ENCODE measurements around the gene IRAK1. TPM values are rescaled to one million over a fixed set of nuclear protein-coding genes. Genes with fewer than 3 reads are reported as not detected.

The IRAK1 gene
- total and polyA plus RNA-seq, 10 of the 15 experiments (the other 5 are each of a cell fraction or from before 2014, with no cell fraction given), result 4.2 to 136 (median 39.5) TPM

DNA sequence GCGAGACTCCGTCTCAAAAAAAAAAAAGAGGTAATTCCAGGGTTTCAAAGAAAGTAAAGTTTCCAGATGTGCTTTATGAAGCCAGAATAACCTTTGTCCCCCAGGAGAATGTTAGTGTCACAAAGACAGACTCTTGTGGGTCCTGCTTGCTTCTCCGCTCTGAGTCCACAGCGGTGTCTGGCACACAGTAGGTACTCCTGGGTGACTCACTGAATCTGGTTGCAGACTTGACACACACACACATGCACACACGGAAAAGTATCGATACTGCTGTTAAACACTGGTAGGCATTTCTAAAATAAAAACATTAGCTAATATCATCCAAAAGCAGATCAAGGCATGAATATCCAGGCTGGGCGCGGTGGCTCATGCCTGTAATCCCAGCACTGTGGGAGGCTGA lies 24.2 kb downstream of the IRAK1 start:
- H4K20me1 ChIP-seq (ENCODE audit: control insufficient read depth, insufficient read depth), result no peaks in the 10 kb centered on the region
- ChIA-PET CTCF (no interaction called here), POLR2A (interaction anchor here (0.6 to 1.4 kb wide), 2 partner anchors 10 to 13 kb away, joined by 3 to 5 read pairs; no protein-coding TSS in a partner anchor), SMC1A (ENCODE audit: uncharacterized antibody, unreplicated experiment) (no interaction called here), RAD21 (ENCODE audit: unreplicated experiment) (interaction anchor here (1.2 kb wide), 1 partner anchor 15 kb away, joined by 4 read pairs; no protein-coding TSS in a partner anchor)
- DNase-seq (ENCODE audit: low read depth, low spot score) (no peak), ATAC-seq (no peak), FAIRE-seq (no peak)
- no peak overlapping the region for H3K9ac ChIP-seq (ENCODE audit: control insufficient read depth, insufficient read depth, low read length)
- no peaks in the 10 kb centered on the region for H3K27me3 ChIP-seq (replicated peaks in 1 of 2; ENCODE audit: control insufficient read depth in 2 of 2, insufficient read depth in 2 of 2, low read length in 1 of 2)
- TF ChIP-seq NFYA (IDR thresholded peaks at IDR 0.05; ENCODE audit: borderline replicate concordance, low read depth, low read length), result no peak
- TF ChIP-seq SREBF1 (IDR thresholded peaks at IDR 0.05; ENCODE audit: low read length), result no peak
- TF ChIP-seq TAF1 (IDR thresholded peaks at IDR 0.05; ENCODE audit: borderline replicate concordance, low read depth, low read length), result no peak
- no peak for TF ChIP-seq ATF7 (IDR thresholded peaks at IDR 0.05; ENCODE audit: low read depth)
- TF ChIP-seq POU2F2 (IDR thresholded peaks at IDR 0.05; ENCODE audit: borderline replicate concordance, low read depth, low read length), result no peak
- no peak for TF ChIP-seq YY1 (IDR thresholded peaks at IDR 0.05; ENCODE audit: low read depth, low read length)
- no peak for TF ChIP-seq HDAC6 (IDR thresholded peaks at IDR 0.05; ENCODE audit: unreplicated experiment)
- TF ChIP-seq PAX8 (IDR thresholded peaks at IDR 0.05), result no peak
- no peak for TF ChIP-seq SIN3A (IDR thresholded peaks at IDR 0.05; ENCODE audit: low read depth, low read length)
- no peak for TF ChIP-seq CUX1 (IDR thresholded peaks at IDR 0.05; ENCODE audit: insufficient replicate concordance, low read depth, low read length)
- TF ChIP-seq E2F8 (IDR thresholded peaks at IDR 0.05; ENCODE audit: low read depth, partially characterized antibody), result no peak
- TF ChIP-seq CHD4 (IDR thresholded peaks at IDR 0.05), result no peak
- TF ChIP-seq CHD1 (IDR thresholded peaks at IDR 0.05; ENCODE audit: low read depth, low read length), result no peak
- no peak for TF ChIP-seq SMC3 (IDR thresholded peaks at IDR 0.05; ENCODE audit: borderline replicate concordance, low read length)
- no peak for TF ChIP-seq RAD21 (IDR thresholded peaks at IDR 0.05; ENCODE audit: insufficient read depth, low read depth, low read length)
- TF ChIP-seq PAX5 (IDR thresholded peaks at IDR 0.05; ENCODE audit: borderline replicate concordance, low read depth, low read length), result no peak
- no peaks in the 10 kb centered on the region for H3K4me1 ChIP-seq (ENCODE audit: control insufficient read depth, insufficient read depth, low read length)
- no peak overlapping the region for H3K4me2 ChIP-seq (ENCODE audit: control insufficient read depth, insufficient read depth)
- no peak overlapping the region for H3K4me3 ChIP-seq
- H3K9me3 ChIP-seq (replicated peaks; ENCODE audit: control insufficient read depth, insufficient read depth, low read length), result no peaks in the 10 kb centered on the region; the same call in 2 of the 3 replicates
- 97% methylated on average over 8 of the region's 8 CpGs for WGBS (ENCODE audit: insufficient coverage, insufficient replicate concordance, low lambda C conversion rate, missing lambda C conversion rate)
- no peaks in the 10 kb centered on the region for H3K36me3 ChIP-seq (ENCODE audit: control insufficient read depth in 2 of 2, insufficient read depth in 2 of 2, low read length in 1 of 2)
- intact Hi-C loops (cut with micrococcal nuclease; ENCODE audit: unreplicated experiment), result no loop called here
- no peaks in the 10 kb centered on the region for H3K79me2 ChIP-seq (ENCODE audit: control insufficient read depth, insufficient read depth, low read length)
- no peak overlapping the region for H2AFZ ChIP-seq (ENCODE audit: control insufficient read depth, low read depth, low read length)
- no peak overlapping the region for H3K27ac ChIP-seq (ENCODE audit: control insufficient read depth, insufficient read depth)
- in situ Hi-C loops (cut with MboI), result no loop called here
- BruUV-seq (replicated peaks), result no TSS peak
